Transverse colon (tissue), 3 donors: ENCODE data around the gene IL1RL1.

ENCODE experiments used
- CTCF ChIP-seq, 5 experiments: fragments of 200-600 bp in 3 of 5; fragments of 450-650 bp in 2 of 5; sonication (generic) in 3 of 5; IDR thresholded peaks; 1 replicate in 2 of 5; 2 replicates in 3 of 5; pipeline ENCODE4 v1.5.1; 2016 to 2017; ENCODE audit warnings: antibody characterized with exemption in 5 of 5, inconsistent platforms in 3 of 5, mild to moderate bottlenecking in 2 of 5, moderate library complexity in 1 of 5
- EP300 ChIP-seq: sonication (generic); formaldehyde crosslinking; IDR thresholded peaks from one replicate; pipeline ENCODE4 v1.6.1; 2017; ENCODE audit warnings: antibody characterized with exemption, low read depth

- TF ChIP-seq CTCF (IDR thresholded peaks at IDR 0.05), result no peak
- no peak for TF ChIP-seq EP300
Observed at GRCh38 chr2:102334486-102334885, 23.1 kb downstream of the IL1RL1 start.
